ENCODE data around the gene ATXN10.

DNA sequence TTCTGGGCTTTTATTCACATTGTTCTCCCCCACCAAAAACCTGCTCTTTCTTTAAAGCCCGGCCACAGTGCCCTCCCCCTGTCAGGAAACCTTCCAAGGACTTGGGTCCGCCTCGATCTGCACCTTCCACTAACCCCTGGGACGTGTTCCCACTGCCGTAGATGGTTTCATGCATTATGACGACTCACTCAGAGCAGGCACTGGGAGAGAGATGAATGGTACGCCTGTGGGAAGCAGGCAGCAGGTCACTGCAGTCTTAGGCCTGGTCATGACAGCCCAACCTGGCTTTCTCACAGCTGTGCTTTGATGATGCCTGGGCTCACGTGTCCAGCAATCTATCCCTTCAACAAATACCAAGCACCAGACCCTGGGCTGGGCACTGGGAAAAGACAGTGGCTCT, 189.6 kb downstream of the ATXN10 start:
- TF ChIP-seq, protein P1, sequence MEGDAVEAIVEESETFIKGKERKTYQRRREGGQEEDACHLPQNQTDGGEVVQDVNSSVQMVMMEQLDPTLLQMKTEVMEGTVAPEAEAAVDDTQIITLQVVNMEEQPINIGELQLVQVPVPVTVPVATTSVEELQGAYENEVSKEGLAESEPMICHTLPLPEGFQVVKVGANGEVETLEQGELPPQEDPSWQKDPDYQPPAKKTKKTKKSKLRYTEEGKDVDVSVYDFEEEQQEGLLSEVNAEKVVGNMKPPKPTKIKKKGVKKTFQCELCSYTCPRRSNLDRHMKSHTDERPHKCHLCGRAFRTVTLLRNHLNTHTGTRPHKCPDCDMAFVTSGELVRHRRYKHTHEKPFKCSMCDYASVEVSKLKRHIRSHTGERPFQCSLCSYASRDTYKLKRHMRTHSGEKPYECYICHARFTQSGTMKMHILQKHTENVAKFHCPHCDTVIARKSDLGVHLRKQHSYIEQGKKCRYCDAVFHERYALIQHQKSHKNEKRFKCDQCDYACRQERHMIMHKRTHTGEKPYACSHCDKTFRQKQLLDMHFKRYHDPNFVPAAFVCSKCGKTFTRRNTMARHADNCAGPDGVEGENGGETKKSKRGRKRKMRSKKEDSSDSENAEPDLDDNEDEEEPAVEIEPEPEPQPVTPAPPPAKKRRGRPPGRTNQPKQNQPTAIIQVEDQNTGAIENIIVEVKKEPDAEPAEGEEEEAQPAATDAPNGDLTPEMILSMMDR (IDR thresholded peaks at IDR 0.05; ENCODE audit: low read depth, low read length), result no peak
- no peak for TF ChIP-seq EZH2phosphoT487 (IDR thresholded peaks at IDR 0.05; ENCODE audit: low read depth)

Data from OCI-LY3 (cell line).